ENCODE results near the gene ZBTB9.
"Not testable (repeated sequence)": the region's sequence is repeated elsewhere in the genome, so short reads cannot be mapped to it uniquely, and the experiment has no call there.

DNA sequence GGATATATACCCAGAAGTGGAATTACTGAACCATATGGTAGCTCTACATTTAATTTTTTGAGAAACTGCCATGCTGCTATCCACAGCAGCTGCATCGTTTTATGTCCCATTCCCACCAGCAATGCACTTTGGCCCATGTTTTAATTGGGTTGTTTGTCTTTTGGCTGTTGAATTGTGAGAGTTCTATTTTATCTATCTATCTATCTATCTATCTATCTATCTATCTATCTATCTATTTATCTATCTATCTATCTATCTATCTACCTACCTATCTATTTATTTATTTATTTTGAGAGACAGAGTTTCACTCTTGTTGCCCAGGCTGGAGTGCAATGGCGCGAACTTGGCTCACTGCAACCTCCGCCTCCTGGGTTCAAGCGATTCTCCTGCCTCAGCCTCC is 28.2 kb downstream of the ZBTB9 start:
- TF ChIP-seq, protein P1, sequence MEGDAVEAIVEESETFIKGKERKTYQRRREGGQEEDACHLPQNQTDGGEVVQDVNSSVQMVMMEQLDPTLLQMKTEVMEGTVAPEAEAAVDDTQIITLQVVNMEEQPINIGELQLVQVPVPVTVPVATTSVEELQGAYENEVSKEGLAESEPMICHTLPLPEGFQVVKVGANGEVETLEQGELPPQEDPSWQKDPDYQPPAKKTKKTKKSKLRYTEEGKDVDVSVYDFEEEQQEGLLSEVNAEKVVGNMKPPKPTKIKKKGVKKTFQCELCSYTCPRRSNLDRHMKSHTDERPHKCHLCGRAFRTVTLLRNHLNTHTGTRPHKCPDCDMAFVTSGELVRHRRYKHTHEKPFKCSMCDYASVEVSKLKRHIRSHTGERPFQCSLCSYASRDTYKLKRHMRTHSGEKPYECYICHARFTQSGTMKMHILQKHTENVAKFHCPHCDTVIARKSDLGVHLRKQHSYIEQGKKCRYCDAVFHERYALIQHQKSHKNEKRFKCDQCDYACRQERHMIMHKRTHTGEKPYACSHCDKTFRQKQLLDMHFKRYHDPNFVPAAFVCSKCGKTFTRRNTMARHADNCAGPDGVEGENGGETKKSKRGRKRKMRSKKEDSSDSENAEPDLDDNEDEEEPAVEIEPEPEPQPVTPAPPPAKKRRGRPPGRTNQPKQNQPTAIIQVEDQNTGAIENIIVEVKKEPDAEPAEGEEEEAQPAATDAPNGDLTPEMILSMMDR (IDR thresholded peaks at IDR 0.05; ENCODE audit: insufficient read depth, low read length) = not testable (repeated sequence)
- not testable (repeated sequence) for TF ChIP-seq POLR2AphosphoS5 (IDR thresholded peaks at IDR 0.05; ENCODE audit: low read depth); SPI1 (IDR thresholded peaks at IDR 0.05; ENCODE audit: borderline replicate concordance, low read depth)
- TF ChIP-seq, protein P2, sequence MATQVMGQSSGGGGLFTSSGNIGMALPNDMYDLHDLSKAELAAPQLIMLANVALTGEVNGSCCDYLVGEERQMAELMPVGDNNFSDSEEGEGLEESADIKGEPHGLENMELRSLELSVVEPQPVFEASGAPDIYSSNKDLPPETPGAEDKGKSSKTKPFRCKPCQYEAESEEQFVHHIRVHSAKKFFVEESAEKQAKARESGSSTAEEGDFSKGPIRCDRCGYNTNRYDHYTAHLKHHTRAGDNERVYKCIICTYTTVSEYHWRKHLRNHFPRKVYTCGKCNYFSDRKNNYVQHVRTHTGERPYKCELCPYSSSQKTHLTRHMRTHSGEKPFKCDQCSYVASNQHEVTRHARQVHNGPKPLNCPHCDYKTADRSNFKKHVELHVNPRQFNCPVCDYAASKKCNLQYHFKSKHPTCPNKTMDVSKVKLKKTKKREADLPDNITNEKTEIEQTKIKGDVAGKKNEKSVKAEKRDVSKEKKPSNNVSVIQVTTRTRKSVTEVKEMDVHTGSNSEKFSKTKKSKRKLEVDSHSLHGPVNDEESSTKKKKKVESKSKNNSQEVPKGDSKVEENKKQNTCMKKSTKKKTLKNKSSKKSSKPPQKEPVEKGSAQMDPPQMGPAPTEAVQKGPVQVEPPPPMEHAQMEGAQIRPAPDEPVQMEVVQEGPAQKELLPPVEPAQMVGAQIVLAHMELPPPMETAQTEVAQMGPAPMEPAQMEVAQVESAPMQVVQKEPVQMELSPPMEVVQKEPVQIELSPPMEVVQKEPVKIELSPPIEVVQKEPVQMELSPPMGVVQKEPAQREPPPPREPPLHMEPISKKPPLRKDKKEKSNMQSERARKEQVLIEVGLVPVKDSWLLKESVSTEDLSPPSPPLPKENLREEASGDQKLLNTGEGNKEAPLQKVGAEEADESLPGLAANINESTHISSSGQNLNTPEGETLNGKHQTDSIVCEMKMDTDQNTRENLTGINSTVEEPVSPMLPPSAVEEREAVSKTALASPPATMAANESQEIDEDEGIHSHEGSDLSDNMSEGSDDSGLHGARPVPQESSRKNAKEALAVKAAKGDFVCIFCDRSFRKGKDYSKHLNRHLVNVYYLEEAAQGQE (IDR thresholded peaks at IDR 0.05; ENCODE audit: insufficient replicate concordance, low read depth) = not testable (repeated sequence)
